Astrocyte of the hippocampus (primary cell): Measurements from ENCODE around the gene ALG8.
"Not testable (repeated sequence)": the region's sequence is repeated elsewhere in the genome, so short reads cannot be mapped to it uniquely, and the experiment has no call there.

ENCODE experiments used
- DNase-seq: peaks from one replicate; pipeline ENCODE4 v3.0.0; 2011; ENCODE audit warnings: low read depth, low spot score

Gene ALG8

DNA sequence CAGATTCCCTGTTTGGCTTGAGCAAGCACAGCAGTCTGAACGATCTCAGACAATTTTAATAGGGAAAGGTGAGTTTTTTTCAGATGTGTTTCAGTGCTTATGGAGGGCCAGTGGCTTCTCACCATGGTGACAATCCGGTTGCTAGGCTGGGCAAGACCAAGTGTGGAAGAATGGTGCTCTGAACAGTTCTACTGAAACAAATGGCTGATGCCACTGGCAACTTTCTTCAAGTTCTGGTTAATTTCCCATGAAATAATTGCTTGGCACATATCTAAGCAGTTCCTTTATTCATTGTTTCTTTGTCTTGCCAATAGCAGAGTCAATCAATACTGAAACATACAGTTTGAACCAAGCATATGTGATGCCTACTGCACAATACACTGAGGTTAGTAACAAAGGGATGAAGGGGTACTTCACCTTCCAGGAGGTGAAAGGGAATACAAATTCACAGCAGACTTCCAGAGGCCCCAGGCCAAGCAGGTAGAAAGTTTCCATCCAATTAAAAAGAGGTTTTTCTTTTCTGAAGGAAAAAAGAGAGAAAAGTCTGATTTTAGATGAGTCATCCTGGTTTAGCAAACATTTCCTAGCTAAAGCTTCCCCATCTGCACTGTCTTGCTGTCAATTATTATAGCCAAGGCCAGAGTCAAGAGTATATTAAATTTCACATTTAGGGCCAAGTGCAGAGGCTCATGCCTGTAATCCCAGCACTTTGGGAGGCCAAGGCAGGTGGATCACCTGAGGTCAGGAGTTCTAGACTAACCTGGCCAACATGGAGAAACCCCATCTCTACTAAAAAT lies 38.6 kb downstream of the ALG8 start:
- DNase-seq = peak; percentile 30

DNA sequence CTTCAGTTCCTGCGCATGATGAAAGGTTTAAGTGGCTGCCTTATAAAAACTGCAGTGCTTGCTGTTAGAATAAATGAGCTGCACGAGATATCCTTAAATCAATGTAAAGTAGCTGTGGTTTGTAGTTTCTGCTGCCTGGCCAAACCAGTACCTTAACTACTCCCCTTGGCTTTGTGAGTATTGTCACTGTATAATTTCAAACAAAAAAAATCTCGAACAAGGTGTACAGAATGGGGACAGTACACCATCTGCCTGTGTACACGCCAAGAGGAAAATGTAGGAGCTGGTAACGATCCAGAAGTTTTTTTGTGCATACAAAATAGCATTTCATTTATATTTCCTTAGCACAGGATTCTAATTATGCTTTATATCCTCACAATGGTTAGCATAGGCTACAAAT lies 39.2 kb downstream of the ALG8 start:
- no peak for DNase-seq

DNA sequence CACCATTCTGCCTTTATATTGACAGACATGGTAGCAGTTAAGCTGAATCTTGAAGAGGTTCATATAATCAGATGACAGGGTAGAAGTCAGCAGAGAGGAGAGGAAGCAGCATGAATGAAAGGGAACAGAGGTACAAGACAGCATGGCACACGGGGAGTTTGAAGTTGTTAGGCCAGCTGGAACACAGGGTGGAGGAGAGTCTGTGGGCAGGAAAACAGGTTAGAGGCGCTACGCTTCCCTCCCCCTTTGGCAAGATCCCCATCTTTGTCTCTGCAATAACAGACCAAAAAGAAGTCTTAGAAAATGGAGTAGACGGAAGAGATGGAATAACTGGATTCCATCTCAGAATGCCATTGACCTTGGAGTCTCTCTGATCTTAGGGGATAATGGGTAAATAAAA lies 39.8 kb downstream of the ALG8 start:
- DNase-seq = no peak

DNA sequence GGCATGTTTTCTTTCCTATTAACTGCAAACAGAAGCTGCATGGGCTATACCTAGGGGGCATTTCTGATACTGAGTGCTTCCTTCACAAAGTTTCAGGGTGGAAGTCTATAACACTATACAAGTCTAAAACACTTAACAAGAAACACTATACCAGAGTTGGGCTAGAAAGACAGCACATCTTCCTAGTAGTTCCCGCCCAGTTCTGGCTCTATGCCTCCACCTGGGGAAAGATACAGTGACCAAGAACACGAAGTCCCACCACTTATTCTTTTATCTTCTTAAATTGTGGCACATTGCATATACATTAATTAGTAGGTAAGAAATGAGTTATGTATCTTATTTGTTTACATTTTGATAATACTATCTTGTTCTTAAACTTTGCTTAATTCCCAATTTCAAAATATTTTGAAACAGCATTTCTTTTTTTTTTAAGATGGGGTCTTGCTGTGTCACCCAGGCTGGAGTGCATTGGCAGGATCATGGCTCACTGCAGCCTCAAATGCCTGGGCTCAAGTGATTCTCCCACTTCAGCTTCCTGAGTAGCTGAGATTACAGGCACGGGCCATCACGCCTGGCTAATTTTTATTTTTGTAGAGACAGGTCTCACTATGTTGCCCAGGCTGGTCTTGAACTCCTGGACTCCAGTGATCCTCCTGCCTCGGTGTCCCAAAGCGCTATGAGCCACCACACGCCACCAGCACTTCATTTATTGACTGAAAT lies 41.6 kb downstream of the ALG8 start:
- DNase-seq = no peak

DNA sequence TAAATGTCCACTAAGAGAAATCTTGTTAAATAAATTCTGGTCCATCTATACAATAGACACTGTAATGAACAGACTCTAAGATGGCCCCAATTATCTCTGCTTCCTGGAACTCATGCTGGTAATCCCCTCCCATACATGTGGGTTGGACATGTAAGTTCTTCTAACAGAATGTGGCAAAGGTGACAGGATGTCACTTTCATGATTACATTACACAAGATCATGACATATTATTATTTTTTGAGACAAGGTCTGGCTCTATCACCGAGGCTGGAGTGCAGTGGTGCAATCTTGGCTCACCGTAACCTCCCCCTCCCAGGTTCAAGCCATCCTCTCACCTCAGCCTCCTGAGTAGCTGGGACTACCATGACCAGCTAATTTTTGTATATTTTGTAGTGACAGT lies 45.2 kb downstream of the ALG8 start:
- no peak for DNase-seq

DNA sequence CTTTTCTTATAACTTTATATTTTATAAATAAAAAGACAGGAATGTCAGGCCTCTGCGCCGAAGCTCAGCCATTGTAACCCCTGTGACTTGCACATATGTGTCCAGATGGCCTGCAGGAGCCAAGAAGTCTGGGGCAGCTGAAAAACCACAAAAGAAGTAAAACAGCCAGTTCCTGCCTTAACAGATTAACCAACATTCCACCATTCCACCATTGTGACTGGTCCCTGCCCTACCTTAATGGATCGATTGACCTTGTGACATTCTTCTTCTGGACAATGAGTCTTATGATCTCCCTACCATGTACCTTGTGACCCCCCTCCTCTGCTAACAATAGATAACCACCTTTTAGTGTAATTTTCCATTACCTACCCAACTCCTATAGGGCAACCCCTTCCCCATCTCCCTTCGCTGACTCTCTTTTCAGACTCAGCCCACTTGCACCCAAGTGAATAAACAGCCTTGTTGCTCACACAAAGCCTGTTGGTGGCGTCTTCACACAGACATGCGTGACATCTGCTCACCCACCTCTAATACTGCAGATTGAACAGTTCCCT lies 52.8 kb downstream of the ALG8 start:
- DNase-seq = peak; percentile 25

DNA sequence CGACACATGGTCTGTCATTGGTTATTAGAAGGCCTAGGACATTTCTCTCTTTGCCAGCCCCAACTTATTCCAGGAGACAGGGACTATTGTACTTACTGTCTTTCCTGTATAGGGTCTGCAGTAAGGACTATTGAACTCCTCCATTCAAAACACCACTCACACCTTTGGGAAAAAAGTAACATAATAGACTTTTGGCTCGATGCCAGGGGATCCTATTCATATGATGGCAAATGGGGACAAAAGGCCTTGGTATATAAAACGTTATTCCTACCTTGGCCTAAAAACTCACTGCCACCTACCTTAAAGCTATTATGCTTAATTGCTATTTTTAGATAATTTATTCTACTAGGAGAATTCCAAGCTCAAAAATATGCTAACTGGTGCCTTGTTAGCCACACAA lies 53.5 kb downstream of the ALG8 start:
- DNase-seq = no peak

- peak; percentile 47 for DNase-seq
Observed at GRCh38 chr11:78084506-78084905, 54.9 kb downstream of the ALG8 start.

- peak; percentile 47 for DNase-seq
Observed at GRCh38 chr11:78083021-78083420, 56.4 kb downstream of the ALG8 start.

GRCh38 chr11:78082146-78082545 lies 57.3 kb downstream of the ALG8 start:
- DNase-seq = no peak

DNA sequence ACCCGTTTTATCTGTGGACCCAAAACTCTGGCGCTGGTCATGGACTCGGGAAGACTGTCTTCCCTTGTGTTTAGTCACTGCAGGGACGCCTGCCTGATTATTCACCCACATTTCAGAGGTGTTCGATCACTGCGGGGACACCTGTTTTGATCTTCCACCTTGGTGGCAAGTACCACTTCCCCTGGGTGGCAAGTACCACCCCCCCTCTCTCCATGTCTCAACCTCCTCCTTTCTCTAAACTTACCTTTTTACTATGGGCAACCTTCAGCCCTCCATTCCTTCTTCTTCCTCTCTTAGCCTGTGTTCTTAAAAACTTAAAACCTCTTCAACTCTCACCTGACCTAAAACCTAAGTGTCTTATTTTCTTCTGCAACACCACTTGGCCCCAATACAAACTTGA lies 57.8 kb downstream of the ALG8 start:
- DNase-seq = no peak

DNA sequence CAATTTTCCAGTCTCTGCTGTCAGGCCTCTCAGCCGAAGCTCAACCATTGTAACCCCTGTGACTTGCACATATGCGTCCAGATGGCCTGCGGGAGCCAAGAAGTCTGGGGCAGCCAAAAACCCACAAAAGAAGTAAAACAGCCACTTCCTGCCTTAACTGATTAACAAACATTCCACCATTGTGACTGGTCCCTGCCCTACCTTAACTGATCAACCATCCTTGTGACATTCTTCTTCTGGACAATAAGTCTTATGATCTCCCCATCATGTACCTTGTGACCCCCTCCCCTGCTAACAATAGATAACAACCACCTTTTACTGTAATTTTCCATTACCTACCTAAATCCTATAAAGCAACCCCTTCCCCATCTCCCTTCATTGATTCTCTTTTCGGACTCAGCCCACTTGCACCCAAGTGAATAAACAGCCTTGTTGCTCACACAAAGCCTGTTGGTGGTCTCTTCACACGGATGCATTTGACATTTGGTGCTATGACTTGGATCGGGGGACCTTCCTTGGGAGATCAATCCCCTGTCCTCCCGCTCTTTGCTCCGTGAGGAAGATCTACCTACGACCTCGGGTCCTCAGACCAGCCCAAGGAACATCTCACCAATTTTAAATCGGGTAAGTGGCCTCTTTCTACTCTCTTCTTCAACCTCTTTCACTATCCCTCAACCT lies 58.5 kb downstream of the ALG8 start:
- peak; percentile 76 for DNase-seq

GRCh38 chr11:78080084-78080817 lies 59.2 kb downstream of the ALG8 start:
- DNase-seq = no peak

GRCh38 chr11:78079232-78080083 lies 60.0 kb downstream of the ALG8 start, which contains the start of gene NDUFC2:
NDUFC2 (minus strand) TSS chr11:78079862; CDS start chr11:78079744, 118 bp downstream.
- DNase-seq = peak; percentile 94

- DNase-seq = no peak
Observed at GRCh38 chr11:78078218-78079167, 60.9 kb downstream of the ALG8 start.

DNA sequence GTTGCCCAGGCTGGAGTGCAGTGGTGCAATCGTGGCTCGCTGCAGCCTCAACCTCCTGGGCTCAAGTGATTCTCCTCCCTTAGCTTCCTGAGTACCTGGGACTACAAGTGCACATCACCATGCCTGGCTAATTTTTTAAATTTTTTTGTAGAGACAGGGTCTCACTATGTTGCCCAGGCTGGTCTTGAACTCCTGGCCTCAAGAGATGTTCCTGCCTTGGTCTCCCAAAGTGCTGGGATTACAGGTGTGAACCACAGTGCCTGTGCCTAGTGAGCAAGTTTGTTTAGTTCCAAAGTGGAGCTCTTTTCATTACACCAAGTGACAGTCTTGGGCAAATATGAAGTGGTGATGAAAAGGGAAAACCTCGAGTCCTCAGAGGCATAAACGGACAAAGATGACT lies 61.8 kb downstream of the ALG8 start:
- not testable (repeated sequence) for DNase-seq

DNA sequence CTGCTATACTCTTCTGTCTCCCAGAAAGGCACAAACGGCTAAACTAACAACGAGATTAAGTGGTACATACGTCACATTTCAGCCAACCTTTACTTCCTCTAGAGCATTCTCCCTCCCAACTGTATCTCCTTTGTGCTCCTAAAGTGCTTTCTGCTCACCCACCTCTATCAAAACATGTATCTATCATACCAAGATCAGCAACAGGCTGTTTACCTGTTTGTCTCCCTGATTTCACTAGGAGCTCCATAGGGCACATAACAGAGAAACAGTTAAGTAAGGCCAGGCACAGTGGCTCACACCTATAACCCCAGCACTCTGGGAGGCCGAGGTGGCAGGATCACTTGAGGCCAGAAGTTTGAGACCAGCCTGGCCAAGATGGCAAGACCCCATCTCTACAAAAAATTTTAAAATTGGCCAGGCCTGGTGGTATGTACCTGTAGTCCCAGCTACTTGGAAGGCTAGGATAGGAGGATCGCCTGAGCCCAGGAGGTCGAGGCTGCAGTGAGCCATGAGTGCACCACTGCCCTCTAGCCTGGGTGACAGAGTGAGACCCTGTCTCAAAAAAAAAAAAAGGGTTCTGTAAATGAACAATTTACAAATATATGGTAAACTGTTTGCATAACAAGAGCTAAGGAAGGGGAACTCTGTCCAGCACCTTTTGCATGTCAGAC lies 62.6 kb downstream of the ALG8 start:
- DNase-seq = no peak

- DNase-seq = no peak
Observed at GRCh38 chr11:78074756-78075155, 64.7 kb downstream of the ALG8 start.

DNA sequence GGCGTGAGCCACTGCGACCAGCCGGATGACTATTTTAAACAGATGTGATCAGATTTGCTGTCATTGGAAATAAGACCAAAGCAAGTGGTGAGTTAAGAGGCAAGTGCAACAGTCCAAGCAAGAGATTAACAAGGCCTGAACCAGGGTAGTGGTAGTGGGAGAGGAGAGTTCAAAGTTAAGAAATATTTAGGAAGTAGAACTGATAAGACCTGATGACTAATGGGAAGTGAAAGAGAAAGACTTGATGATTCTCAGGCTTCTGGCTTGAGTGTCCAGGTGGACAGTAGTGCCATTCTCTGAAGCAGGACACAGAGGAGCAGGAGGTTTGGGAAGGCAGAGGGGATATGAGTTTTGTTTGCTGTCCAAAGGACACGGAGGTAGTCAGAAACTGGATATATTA lies 67.0 kb downstream of the ALG8 start:
- no peak for DNase-seq
